Esophagus squamous epithelium (tissue), 5 donors: ENCODE measurements around the gene SUSD4. TPM values are rescaled to one million over a fixed set of nuclear protein-coding genes. Genes with fewer than 3 reads are reported as not detected.

ENCODE experiments used
- DNase-seq: peaks from one replicate; lab custom pipeline; 2025; lab: John Stamatoyannopoulos, UW
- H3K27ac ChIP-seq, 4 donors: fragments of 200-600 bp; sonication (generic); one replicate each; pipeline ENCODE4 v1.5.1; 2016 to 2019; ENCODE audit warnings: mild to moderate bottlenecking in 1 of 4
- H3K27me3 ChIP-seq, 4 donors: fragments of 200-600 bp; sonication (generic); 1 replicate in 3 of 4; 2 replicates in 1 of 4; pipeline versions ENCODE4 v1.5.1 to v1.6.0; 2017 to 2021; ENCODE audit warnings: antibody characterized with exemption in 1 of 4
- H3K36me3 ChIP-seq, 3 donors: fragments of 200-600 bp; sonication (generic); one replicate each; pipeline ENCODE4 v1.5.1; 2016 to 2019
- H3K4me1 ChIP-seq, 3 donors: fragments of 200-600 bp; sonication (generic); one replicate each; pipeline ENCODE4 v1.5.1; 2017 to 2019
- H3K4me3 ChIP-seq, 4 donors: fragments of 200-600 bp; sonication (generic); 1 replicate in 3 of 4; 2 replicates in 1 of 4; pipeline ENCODE4 v1.5.1; 2016 to 2019; ENCODE audit warnings: mild to moderate bottlenecking in 2 of 4, moderate library complexity in 1 of 4
- H3K9me3 ChIP-seq, 3 donors: fragments of 200-600 bp; sonication (generic); one replicate each; pipeline ENCODE4 v1.5.1; 2016 to 2019
- CTCF ChIP-seq, 6 experiments: fragments of 450-650 bp in 4 of 6; fragments of 200-600 bp in 2 of 6; sonication (generic) in 2 of 6; IDR thresholded peaks; one replicate each; pipeline ENCODE4 v1.5.1; 2016 to 2019; ENCODE audit warnings: antibody characterized with exemption in 6 of 6, mild to moderate bottlenecking in 4 of 6, moderate library complexity in 4 of 6
- POLR2A ChIP-seq, 4 donors: fragments of 450-650 bp; IDR thresholded peaks; one replicate each; pipeline ENCODE4 v1.6.1; 2017; ENCODE audit warnings: antibody characterized with exemption in 4 of 4, mild to moderate bottlenecking in 4 of 4, moderate library complexity in 3 of 4
- WGBS, 2 donors: methylation state at CpG; one replicate each; pipeline ENCODE4 v1.1.5; 2018; 5-methylcytosine and 5-hydroxymethylcytosine counted together
- intact Hi-C: fragments of 100-400 bp; cut with DNase I; formaldehyde crosslinking; loops from one replicate; pipeline ENCODE4 v1.15.0; 2022
- small RNA-seq, 4 donors: library from RNA; depleted of rRNA; stranded (forward); fragments of <200 nt; gene quantifications; one replicate each; pipeline ENCODE3, GENCODE V24; 2016
- total RNA-seq, 4 donors: library from RNA; depleted of rRNA; stranded (reverse); fragments of >200 nt; gene quantifications; one replicate each; pipeline ENCODE4 v1.1.0, GENCODE V29; 2016
- donor health status: DM: yes; HTN: yes; CAD: no.

The SUSD4 gene
- total RNA-seq, 4 donors from 2014 or later, result 42.7 to 50.6 (median 46.5) TPM

GRCh38 chr1:223176437-223176836 is 187.5 kb downstream of the SUSD4 start:
- Histone ChIP-seq H3K36me3 (no peaks in the 10 kb centered on the region), H3K9me3 (no peaks in the 10 kb centered on the region), H3K4me3 (no peak overlapping the region), H3K27me3 (no peaks in the 10 kb centered on the region), H3K4me1 (peaks cover 17 to 67% (median 18%) of the 10 kb centered on the region in 3 donors), H3K27ac (peak overlapping the region; percentile 70 to 90 (median 80))
- 50 to 69% methylated on average over 3 of the region's 3 CpGs for WGBS, 2 donors
- DNase-seq, result no peak
- intact Hi-C loops, result no loop called here
- TF ChIP-seq CTCF (IDR thresholded peaks at IDR 0.05) (no peak), POLR2A (IDR thresholded peaks at IDR 0.05) (no peak)

DNA sequence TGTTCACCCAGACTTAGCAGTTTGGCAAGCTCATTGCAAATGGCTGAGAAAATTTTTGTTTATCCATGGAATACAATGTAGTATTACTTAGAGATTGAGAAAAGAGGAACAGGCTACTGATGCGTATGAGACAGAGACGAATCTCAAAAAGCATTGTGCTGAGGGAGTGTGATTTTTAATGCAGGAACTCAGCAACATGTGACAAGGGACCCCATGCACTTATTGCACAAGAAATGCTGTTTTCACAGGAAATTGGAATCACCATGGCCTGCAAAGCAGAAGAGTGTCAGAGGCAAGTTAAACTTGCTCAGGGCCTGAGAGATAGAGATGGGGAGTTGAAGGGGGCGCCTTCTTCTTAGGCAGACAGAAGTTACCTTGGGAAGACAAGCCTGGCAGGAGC is 188.3 kb downstream of the SUSD4 start:
- TF ChIP-seq POLR2A (IDR thresholded peaks at IDR 0.05), result peak in 1 of 4 donors; percentile 24
- no peak for TF ChIP-seq CTCF (IDR thresholded peaks at IDR 0.05)
- no peaks in the 10 kb centered on the region for H3K36me3 ChIP-seq
- no peak for DNase-seq
- peak overlapping the region; percentile 28 to 90 (median 68) for H3K27ac ChIP-seq
- H3K27me3 ChIP-seq, result no peaks in the 10 kb centered on the region
- H3K4me1 ChIP-seq, result peaks cover 12 to 59% (median 14%) of the 10 kb centered on the region in 3 donors
- no peaks in the 10 kb centered on the region for H3K9me3 ChIP-seq
- intact Hi-C loops, result no loop called here
- no peak overlapping the region for H3K4me3 ChIP-seq
- 62 to 72% methylated on average over 3 of the region's 3 CpGs for WGBS, 2 donors

GRCh38 chr1:223175032-223175431 is 188.9 kb downstream of the SUSD4 start:
- H3K4me1 ChIP-seq, result peaks cover 6 to 53% (median 8%) of the 10 kb centered on the region in 3 donors
- TF ChIP-seq CTCF (IDR thresholded peaks at IDR 0.05) (peak in 2 of 6 experiments; percentile 5 to 40), POLR2A (IDR thresholded peaks at IDR 0.05) (no peak)
- DNase-seq, result no peak
- intact Hi-C loops, result no loop called here
- H3K36me3 ChIP-seq, result no peaks in the 10 kb centered on the region
- no peak overlapping the region for H3K4me3 ChIP-seq
- H3K27ac ChIP-seq, result peak overlapping the region; percentile 28 to 90 (median 68)
- 67 to 80% methylated on average over 4 of the region's 4 CpGs for WGBS, 2 donors
- no peaks in the 10 kb centered on the region for H3K27me3 ChIP-seq
- no peaks in the 10 kb centered on the region for H3K9me3 ChIP-seq

Small RNA genes lying within 50 kb of the gene (small RNA-seq; reads per million reads assigned to genes)
- 0 reads per million in 4 donors for gene RNU4-57P

Other genes starting within 250 kb of the SUSD4 start
- 1 to 10 TPM; 5.1 to 9.3 (median 9.2) TPM for gene TLR5, start 220.9 kb downstream of the SUSD4 start, total RNA-seq
- under 1 TPM in 1 of 4 donors, not detected in 3; 0.13 TPM for gene CCDC185, start 29.2 kb upstream of the SUSD4 start, total RNA-seq